Measurements from ENCODE around the gene PIGT. TPM values are rescaled to one million over a fixed set of nuclear protein-coding genes. Genes with fewer than 3 reads are reported as not detected.

PIGT gene
- total RNA-seq, 1 experiment from 2014 or later, result 63.7 TPM

DNA sequence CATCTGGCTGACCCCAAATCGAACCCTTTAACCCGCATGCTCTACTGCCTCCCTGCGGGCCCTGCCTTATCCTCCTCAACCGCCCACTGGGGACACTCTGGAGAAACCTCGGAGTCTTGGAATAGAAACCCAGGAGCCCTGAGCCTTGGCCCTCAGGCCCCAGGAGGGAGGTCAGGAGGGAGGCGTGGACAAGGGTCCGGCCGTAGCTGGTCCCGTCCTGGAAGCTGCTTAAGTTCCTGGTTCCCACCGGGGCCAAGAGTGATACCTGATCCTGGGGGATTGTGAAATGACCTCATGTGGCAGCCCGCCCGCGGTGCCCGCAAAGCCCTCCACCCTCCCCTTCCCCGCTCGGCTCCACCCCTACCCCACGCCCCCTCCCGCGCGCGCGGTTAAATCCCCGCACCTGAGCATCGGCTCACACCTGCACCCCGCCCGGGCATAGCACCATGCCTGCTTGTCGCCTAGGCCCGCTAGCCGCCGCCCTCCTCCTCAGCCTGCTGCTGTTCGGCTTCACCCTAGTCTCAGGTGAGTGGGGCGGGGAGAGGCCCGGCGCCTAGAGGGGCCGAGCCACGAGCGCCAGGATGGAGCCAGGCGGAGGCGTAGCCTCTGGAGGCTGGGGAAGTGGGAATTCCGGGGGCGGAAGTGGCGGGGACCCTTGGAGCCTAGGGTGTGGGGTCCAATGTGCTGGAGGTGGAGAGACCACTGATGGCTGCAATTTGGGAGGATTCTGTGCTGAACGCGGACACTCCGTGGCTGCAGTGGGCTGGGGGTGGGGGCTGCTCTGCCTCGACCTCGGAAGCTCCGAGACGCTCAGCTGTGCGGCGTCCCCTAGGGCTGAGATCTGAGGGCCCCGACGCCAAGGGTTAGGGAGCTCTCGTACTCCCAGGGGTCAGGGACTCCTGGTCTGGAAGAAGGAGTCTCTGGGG, 53.7 kb downstream of the PIGT start, which contains the start of gene WFDC2:
Gene WFDC2, plus strand, starts transcription at position 418 of the 926 bp plus-strand sequence. Its CDS starts 29 bp downstream, at position 447.
- H3K27ac Mint-ChIP-seq, result no peak within 1 kb of the TSS
- CTCF ChIA-PET, result interaction anchor here (0.5 to 2.8 kb wide), 19 partner anchors 10 to 314 kb away, joined by 3 to 23 read pairs (median 8); partner anchors contain the start of gene SYS1

DNA sequence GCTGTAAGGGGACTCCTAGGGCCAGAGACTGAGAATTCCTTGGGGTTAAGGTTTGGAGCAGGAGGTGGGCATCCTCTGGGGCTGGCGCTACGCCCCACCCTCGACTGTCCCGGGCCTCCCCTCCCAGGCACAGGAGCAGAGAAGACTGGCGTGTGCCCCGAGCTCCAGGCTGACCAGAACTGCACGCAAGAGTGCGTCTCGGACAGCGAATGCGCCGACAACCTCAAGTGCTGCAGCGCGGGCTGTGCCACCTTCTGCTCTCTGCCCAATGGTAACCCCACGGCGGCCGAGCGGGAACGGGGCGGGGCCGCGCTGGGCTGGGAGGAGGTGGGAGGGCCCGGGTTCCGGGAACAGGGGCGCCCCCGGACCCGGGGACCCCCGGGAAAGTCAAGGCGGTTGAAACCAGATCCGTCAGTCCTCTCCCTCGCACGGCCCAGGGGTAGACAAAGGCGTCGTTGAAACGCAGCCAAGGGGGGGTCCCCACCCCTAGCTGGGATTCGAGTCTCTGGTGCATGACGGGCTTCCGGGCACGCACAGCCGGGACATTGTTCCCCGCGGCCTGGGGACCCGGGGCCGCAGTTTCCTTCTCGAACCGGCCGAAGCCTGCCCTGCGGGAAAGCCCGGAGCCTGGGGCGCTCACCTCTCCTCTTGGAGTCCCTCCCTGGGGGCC, 54.5 kb downstream of the PIGT start:
- Mint-ChIP-seq H3K9me3 (no peaks in the 10 kb centered on the region), H3K27ac (peak overlapping the region; percentile 92), H3K36me3 (peaks cover 23% of the 10 kb centered on the region), H3K4me3 (peak overlapping the region; percentile 77), H3K4me1 (peaks cover 45% of the 10 kb centered on the region), H3K27me3 (ENCODE audit: low read depth) (peaks cover 7% of the 10 kb centered on the region)
- peak; percentile 63 for ATAC-seq
- ChIA-PET CTCF (interaction anchor here (0.9 to 2.8 kb wide), 17 partner anchors 11 to 313 kb away, joined by 3 to 23 read pairs (median 8); partner anchors contain the start of gene SYS1), POLR2A (interaction anchor here (0.6 to 1.5 kb wide), 2 partner anchors 128 to 911 kb away, joined by 3 to 4 read pairs; no protein-coding TSS in a partner anchor)
- TF ChIP-seq, protein P1, sequence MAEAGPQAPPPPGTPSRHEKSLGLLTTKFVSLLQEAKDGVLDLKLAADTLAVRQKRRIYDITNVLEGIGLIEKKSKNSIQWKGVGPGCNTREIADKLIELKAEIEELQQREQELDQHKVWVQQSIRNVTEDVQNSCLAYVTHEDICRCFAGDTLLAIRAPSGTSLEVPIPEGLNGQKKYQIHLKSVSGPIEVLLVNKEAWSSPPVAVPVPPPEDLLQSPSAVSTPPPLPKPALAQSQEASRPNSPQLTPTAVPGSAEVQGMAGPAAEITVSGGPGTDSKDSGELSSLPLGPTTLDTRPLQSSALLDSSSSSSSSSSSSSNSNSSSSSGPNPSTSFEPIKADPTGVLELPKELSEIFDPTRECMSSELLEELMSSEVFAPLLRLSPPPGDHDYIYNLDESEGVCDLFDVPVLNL (CRISPR knock-in tag; IDR thresholded peaks at IDR 0.05; ENCODE audit: borderline replicate concordance, low read depth), result no peak
- no peak for TF ChIP-seq GTF2I (CRISPR knock-in tag; conservative IDR thresholded peaks at IDR 0.05)
- TF ChIP-seq, protein P2, sequence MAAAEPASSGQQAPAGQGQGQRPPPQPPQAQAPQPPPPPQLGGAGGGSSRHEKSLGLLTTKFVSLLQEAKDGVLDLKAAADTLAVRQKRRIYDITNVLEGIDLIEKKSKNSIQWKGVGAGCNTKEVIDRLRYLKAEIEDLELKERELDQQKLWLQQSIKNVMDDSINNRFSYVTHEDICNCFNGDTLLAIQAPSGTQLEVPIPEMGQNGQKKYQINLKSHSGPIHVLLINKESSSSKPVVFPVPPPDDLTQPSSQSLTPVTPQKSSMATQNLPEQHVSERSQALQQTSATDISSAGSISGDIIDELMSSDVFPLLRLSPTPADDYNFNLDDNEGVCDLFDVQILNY (CRISPR knock-in tag; IDR thresholded peaks at IDR 0.05), result 0 out of 2 replicates have a peak, but pooled peaks have one; percentile 51
- 0 out of 2 replicates have a peak, but pooled peaks have one; percentile 38 for TF ChIP-seq KAT7 (CRISPR knock-in tag; IDR thresholded peaks at IDR 0.05; ENCODE audit: borderline replicate concordance)
- no peak for TF ChIP-seq ESRRA (CRISPR knock-in tag; IDR thresholded peaks at IDR 0.05; ENCODE audit: borderline replicate concordance)
- no peak for TF ChIP-seq HMGA2 (CRISPR knock-in tag; IDR thresholded peaks at IDR 0.05)
- peak; percentile 31; the same call in 1 of the 2 replicates for TF ChIP-seq FOXP1 (CRISPR knock-in tag; IDR thresholded peaks at IDR 0.05; ENCODE audit: borderline replicate concordance)
- no peak for TF ChIP-seq ZNF138 (CRISPR knock-in tag; conservative IDR thresholded peaks at IDR 0.05)
- no peak for TF ChIP-seq JUN (CRISPR knock-in tag; IDR thresholded peaks at IDR 0.05)
- no peak for TF ChIP-seq CBFB (CRISPR knock-in tag; IDR thresholded peaks at IDR 0.05; ENCODE audit: low read depth)
- no peak for TF ChIP-seq ZBTB21 (CRISPR knock-in tag; IDR thresholded peaks at IDR 0.05; ENCODE audit: borderline replicate concordance)
- peak; percentile 24; the same call in 1 of the 2 replicates for TF ChIP-seq NFE2L1 (CRISPR knock-in tag; IDR thresholded peaks at IDR 0.05)
- TF ChIP-seq ZNF423 (CRISPR knock-in tag; IDR thresholded peaks at IDR 0.05), result 0 out of 2 replicates have a peak, but pooled peaks have one; percentile 2
- TF ChIP-seq, protein P3, sequence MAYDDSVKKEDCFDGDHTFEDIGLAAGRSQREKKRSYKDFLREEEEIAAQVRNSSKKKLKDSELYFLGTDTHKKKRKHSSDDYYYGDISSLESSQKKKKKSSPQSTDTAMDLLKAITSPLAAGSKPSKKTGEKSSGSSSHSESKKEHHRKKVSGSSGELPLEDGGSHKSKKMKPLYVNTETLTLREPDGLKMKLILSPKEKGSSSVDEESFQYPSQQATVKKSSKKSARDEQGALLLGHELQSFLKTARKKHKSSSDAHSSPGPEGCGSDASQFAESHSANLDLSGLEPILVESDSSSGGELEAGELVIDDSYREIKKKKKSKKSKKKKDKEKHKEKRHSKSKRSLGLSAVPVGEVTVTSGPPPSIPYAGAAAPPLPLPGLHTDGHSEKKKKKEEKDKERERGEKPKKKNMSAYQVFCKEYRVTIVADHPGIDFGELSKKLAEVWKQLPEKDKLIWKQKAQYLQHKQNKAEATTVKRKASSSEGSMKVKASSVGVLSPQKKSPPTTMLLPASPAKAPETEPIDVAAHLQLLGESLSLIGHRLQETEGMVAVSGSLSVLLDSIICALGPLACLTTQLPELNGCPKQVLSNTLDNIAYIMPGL (CRISPR knock-in tag; IDR thresholded peaks at IDR 0.05), result peak; percentile 66; the same call in 1 of the 2 replicates
- TF ChIP-seq, protein P4, sequence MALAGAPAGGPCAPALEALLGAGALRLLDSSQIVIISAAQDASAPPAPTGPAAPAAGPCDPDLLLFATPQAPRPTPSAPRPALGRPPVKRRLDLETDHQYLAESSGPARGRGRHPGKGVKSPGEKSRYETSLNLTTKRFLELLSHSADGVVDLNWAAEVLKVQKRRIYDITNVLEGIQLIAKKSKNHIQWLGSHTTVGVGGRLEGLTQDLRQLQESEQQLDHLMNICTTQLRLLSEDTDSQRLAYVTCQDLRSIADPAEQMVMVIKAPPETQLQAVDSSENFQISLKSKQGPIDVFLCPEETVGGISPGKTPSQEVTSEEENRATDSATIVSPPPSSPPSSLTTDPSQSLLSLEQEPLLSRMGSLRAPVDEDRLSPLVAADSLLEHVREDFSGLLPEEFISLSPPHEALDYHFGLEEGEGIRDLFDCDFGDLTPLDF (CRISPR knock-in tag; IDR thresholded peaks at IDR 0.05), result peak; percentile 13; the same call in 1 of the 2 replicates
- no peak for TF ChIP-seq ZNF263 (CRISPR knock-in tag; IDR thresholded peaks at IDR 0.05; ENCODE audit: low read depth)
- TF ChIP-seq RORB (CRISPR knock-in tag; IDR thresholded peaks at IDR 0.05), result no peak
- TF ChIP-seq, protein P5, sequence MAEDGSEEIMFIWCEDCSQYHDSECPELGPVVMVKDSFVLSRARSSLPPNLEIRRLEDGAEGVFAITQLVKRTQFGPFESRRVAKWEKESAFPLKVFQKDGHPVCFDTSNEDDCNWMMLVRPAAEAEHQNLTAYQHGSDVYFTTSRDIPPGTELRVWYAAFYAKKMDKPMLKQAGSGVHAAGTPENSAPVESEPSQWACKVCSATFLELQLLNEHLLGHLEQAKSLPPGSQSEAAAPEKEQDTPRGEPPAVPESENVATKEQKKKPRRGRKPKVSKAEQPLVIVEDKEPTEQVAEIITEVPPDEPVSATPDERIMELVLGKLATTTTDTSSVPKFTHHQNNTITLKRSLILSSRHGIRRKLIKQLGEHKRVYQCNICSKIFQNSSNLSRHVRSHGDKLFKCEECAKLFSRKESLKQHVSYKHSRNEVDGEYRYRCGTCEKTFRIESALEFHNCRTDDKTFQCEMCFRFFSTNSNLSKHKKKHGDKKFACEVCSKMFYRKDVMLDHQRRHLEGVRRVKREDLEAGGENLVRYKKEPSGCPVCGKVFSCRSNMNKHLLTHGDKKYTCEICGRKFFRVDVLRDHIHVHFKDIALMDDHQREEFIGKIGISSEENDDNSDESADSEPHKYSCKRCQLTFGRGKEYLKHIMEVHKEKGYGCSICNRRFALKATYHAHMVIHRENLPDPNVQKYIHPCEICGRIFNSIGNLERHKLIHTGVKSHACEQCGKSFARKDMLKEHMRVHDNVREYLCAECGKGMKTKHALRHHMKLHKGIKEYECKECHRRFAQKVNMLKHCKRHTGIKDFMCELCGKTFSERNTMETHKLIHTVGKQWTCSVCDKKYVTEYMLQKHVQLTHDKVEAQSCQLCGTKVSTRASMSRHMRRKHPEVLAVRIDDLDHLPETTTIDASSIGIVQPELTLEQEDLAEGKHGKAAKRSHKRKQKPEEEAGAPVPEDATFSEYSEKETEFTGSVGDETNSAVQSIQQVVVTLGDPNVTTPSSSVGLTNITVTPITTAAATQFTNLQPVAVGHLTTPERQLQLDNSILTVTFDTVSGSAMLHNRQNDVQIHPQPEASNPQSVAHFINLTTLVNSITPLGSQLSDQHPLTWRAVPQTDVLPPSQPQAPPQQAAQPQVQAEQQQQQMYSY (CRISPR knock-in tag; IDR thresholded peaks at IDR 0.05), result no peak
- DNase-seq (ENCODE audit: low spot score), result peak; percentile 69

More for the DNA sequence above, 53.7 kb downstream of the PIGT start, which contains the start of gene WFDC2:
- peak; percentile 68 for DNase-seq (ENCODE audit: low spot score)
- Mint-ChIP-seq H3K27me3 (ENCODE audit: low read depth) (peaks cover 7% of the 10 kb centered on the region), H3K36me3 (peaks cover 23% of the 10 kb centered on the region), H3K4me3 (peak within 1 kb of the TSS; percentile 77), H3K9me3 (no peaks in the 10 kb centered on the region), H3K4me1 (peaks cover 46% of the 10 kb centered on the region)
- TF ChIP-seq, protein P4 (CRISPR knock-in tag; IDR thresholded peaks at IDR 0.05), result peak; percentile 14; the same call in 1 of the 2 replicates
- TF ChIP-seq NFYB (CRISPR knock-in tag; conservative IDR thresholded peaks at IDR 0.05; ENCODE audit: low read depth), result no peak
- POLR2A ChIA-PET, result interaction anchor here (0.6 to 1.6 kb wide), 3 partner anchors 11 to 910 kb away, joined by 3 to 4 read pairs (median 4); no protein-coding TSS in a partner anchor
- peak; percentile 54 for ATAC-seq
